Measurements from ENCODE around the gene NUP62. TPM values are rescaled to one million over a fixed set of nuclear protein-coding genes. Genes with fewer than 3 reads are reported as not detected.
A peak's percentile ranks its signal among the peaks of the same experiment; 100 is the strongest.

The NUP62 gene
- total and polyA plus RNA-seq, 2 experiments from 2014 or later, result 35.1 to 38.5 TPM

DNA sequence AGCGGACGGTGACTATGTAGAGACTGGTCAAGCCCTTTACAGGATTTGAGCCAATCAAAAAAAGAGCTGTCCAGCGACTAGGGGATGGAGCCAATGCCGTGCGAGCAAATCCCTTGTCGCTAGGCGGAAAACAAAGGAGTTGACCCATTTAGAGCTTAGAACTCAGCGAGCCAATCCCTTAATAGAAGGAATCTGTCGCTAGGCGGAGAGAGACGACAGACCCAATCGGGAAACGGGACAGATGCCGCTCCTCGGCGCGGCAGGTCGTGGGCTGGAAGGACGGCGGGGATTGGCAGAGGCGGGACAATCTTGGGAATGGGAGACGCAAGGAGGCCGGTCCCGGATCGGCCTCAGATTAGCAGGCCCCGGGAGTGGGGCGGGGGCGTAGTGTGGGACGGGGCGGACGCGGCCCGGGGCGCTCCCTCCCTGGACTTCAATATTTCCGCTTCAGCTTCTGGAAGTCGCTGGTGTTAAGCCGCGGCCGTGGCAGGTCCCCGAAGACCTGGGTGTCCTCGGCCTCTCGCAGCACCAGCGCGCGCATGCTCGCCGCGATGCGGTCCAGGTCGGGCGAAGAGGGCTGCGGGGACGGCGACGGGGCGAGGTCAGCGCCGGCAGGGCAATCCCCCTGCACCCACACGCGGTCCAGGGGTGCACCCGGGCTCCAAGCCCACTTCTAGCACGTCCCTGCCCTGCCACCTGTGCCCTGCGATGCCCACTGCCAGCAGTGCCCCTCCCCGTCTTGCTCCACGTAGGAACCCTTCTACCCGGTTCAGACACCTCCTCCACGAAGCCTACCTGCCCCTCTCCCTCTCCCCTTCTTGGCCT lies 59.6 kb downstream of the NUP62 start:
- Histone ChIP-seq H3K4me3 (peak overlapping the region; percentile 68), H3F3A (ENCODE audit: insufficient read depth) (peaks cover 20% of the 10 kb centered on the region), H3K9ac (peak overlapping the region; percentile 69), H4K20me1 (ENCODE audit: insufficient read depth) (no peaks in the 10 kb centered on the region), H3K9me3 (ENCODE audit: low read depth) (no peaks in the 10 kb centered on the region), H3K27ac (peak overlapping the region; percentile 50), H3K4me2 (ENCODE audit: unreplicated experiment) (peak overlapping the region; percentile 73), H3K9me2 (ENCODE audit: insufficient read depth) (no peaks in the 10 kb centered on the region), H3K36me3 (ENCODE audit: low read depth) (peaks cover 3% of the 10 kb centered on the region; the same call in 1 of the 2 replicates), H2AFZ (peak overlapping the region; percentile 51; the same call in 1 of the 2 replicates), H3K4me1 (ENCODE audit: insufficient read depth) (peaks cover 20% of the 10 kb centered on the region), H3K79me2 (ENCODE audit: insufficient read depth) (peaks cover 55% of the 10 kb centered on the region), H3K27me3 (replicated peaks; ENCODE audit: insufficient read depth) (no peaks in the 10 kb centered on the region)
- WGBS, 2 experiments (ENCODE audit: low coverage in 1 of 2, low lambda C conversion rate in 2 of 2, missing lambda C conversion rate in 2 of 2), result 2 to 3% methylated on average over 42 to 58 of the region's 67 CpGs
- TF ChIP-seq EZH2phosphoT487 (IDR thresholded peaks at IDR 0.05; ENCODE audit: insufficient read depth, low read depth) (no peak), EZH2 (IDR thresholded peaks at IDR 0.05; ENCODE audit: insufficient read depth, poor library complexity, severe bottlenecking) (no peak)
- in situ Hi-C loops (cut with MboI), result no loop called here
- DNase-seq, result peak; percentile 100

DNA sequence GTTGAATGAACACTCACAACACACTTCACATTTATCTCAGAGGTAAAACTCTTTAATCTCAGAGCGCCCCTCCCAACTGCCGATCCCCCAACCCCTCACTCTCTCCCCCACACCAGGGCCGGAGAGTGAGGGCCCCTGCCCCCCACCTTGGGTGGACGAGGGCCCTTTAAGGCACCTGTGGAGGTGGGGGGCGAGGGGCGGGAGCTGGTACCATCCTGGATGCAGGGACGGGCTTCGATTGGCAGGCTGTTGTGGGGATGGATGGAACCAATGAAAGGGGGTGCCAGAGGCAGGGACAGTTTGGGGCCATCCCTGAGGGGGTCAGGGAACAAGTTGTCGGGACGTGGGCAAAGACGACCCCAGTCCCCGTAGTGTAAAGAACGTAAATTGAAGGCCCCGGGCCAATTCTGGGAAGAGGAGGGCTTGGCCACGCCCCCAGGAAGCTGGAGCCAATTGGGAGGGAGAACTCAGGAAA lies 60.3 kb downstream of the NUP62 start:
- peak overlapping the region; percentile 70 for H2AFZ ChIP-seq
- peak overlapping the region; percentile 36 for H3K27ac ChIP-seq
- no peak for DNase-seq
- 0 to 2% methylated on average over 14 to 15 of the region's 15 CpGs for WGBS, 2 experiments (ENCODE audit: low coverage in 1 of 2, low lambda C conversion rate in 2 of 2, missing lambda C conversion rate in 2 of 2)
- H3K4me2 ChIP-seq (ENCODE audit: unreplicated experiment), result peak overlapping the region; percentile 73
- no peaks in the 10 kb centered on the region for H3K27me3 ChIP-seq (replicated peaks; ENCODE audit: insufficient read depth)
- peak overlapping the region; percentile 43; the same call in 1 of the 2 replicates for H3K9ac ChIP-seq
- in situ Hi-C loops (cut with MboI), result no loop called here
- no peaks in the 10 kb centered on the region for H3K9me3 ChIP-seq (ENCODE audit: low read depth)
- peak overlapping the region; percentile 68 for H3K4me3 ChIP-seq
- peaks cover 24% of the 10 kb centered on the region for H3F3A ChIP-seq (ENCODE audit: insufficient read depth)
- peaks cover 9% of the 10 kb centered on the region; the same call in 1 of the 2 replicates for H3K36me3 ChIP-seq (ENCODE audit: low read depth)
- TF ChIP-seq EZH2 (IDR thresholded peaks at IDR 0.05; ENCODE audit: insufficient read depth, poor library complexity, severe bottlenecking) (no peak), EZH2phosphoT487 (IDR thresholded peaks at IDR 0.05; ENCODE audit: insufficient read depth, low read depth) (no peak)
- no peaks in the 10 kb centered on the region for H4K20me1 ChIP-seq (ENCODE audit: insufficient read depth)
- H3K4me1 ChIP-seq (ENCODE audit: insufficient read depth), result peaks cover 20% of the 10 kb centered on the region
- peaks cover 55% of the 10 kb centered on the region for H3K79me2 ChIP-seq (ENCODE audit: insufficient read depth)
- H3K9me2 ChIP-seq (ENCODE audit: insufficient read depth), result no peaks in the 10 kb centered on the region

DNA sequence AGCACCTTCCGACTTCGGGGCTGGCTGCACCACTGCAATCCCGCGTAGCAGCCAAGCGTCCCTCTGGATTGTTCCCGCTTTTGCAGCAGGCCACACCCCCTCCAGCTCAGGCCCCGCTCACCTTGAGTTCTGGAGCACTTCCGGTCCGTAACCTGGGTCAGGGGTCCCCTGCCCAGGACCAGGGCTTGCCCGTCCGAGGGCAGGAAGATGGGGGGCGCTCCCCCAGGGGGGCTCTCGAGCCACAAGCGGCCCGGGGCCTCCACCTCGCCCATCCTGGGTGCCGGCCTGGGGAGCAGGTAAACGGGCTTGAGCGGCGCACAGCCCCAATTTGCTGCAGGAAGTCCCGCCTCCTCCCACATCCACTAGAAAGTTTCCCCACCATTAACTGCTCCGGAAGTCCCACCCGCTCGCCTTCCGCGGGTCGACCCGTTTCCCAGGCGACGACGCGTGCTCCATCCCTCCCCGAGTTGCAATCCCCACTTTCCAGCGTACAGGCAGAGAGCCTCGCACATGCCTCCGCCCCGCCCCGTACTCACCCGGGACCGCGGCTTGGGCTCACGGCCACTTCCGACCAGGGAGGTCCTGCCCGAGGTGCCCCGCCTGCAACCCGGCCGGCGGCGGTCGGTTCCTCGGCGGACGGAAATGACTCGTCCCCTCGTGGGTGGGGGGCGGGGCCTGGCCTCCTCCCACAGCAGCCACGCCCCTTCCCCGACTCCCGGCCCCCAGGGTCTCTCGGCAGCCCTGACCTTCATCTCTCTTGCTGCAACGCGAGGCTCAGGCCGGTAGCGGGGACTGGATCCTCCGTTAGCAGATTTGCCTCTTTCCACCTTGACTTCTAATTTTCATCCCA lies 62.1 kb downstream of the NUP62 start, which contains the start of gene PNKP:
PNKP (minus strand) TSS at position 644 of the 850 bp plus-strand sequence; CDS start at position 272, 372 bp downstream.
- no peaks in the 10 kb centered on the region for H3K27me3 ChIP-seq (replicated peaks; ENCODE audit: insufficient read depth)
- in situ Hi-C loops (cut with MboI), result no loop called here
- peak; percentile 95 for DNase-seq
- peak within 1 kb of the TSS; percentile 98 for H3K4me2 ChIP-seq (ENCODE audit: unreplicated experiment)
- H4K20me1 ChIP-seq (ENCODE audit: insufficient read depth), result no peaks in the 10 kb centered on the region
- peaks cover 11% of the 10 kb centered on the region; the same call in 1 of the 2 replicates for H3K36me3 ChIP-seq (ENCODE audit: low read depth)
- peak within 1 kb of the TSS; percentile 92 for H3K27ac ChIP-seq
- peaks cover 51% of the 10 kb centered on the region for H3K79me2 ChIP-seq (ENCODE audit: insufficient read depth)
- no peak for TF ChIP-seq EZH2phosphoT487 (IDR thresholded peaks at IDR 0.05; ENCODE audit: insufficient read depth, low read depth)
- peak within 1 kb of the TSS; percentile 78 for H2AFZ ChIP-seq
- 0 to 1% methylated on average over 54 to 55 of the region's 65 CpGs for WGBS, 2 experiments (ENCODE audit: low coverage in 1 of 2, low lambda C conversion rate in 2 of 2, missing lambda C conversion rate in 2 of 2)
- peak within 1 kb of the TSS; percentile 82 for H3K9ac ChIP-seq
- H3K4me1 ChIP-seq (ENCODE audit: insufficient read depth), result peaks cover 20% of the 10 kb centered on the region
- peak within 1 kb of the TSS; percentile 94 for H3K4me3 ChIP-seq
- no peaks in the 10 kb centered on the region for H3K9me2 ChIP-seq (ENCODE audit: insufficient read depth)
- no peaks in the 10 kb centered on the region for H3K9me3 ChIP-seq (ENCODE audit: low read depth)
- peaks cover 24% of the 10 kb centered on the region for H3F3A ChIP-seq (ENCODE audit: insufficient read depth)

DNA sequence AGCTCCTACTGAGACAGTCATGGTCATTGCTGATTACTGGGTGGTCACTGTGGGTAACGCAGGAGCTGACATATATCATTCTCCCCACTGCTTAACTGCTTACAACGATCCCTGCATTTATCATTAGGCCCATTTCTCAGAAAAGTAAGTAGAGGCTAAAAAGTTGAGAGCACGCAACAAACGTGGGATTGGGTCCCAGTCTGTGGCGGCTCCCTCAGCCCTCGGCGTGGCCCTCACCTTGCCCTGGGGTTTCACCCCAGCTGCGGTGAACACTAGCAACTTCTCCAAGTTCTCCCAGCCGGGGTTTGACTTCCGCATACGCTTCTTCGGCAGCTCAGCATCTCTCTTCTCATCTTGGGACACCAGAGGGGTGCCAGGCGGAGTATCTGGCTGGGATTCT lies 64.4 kb downstream of the NUP62 start:
- H3F3A ChIP-seq (ENCODE audit: insufficient read depth), result peaks cover 18% of the 10 kb centered on the region
- H3K79me2 ChIP-seq (ENCODE audit: insufficient read depth), result peaks cover 32% of the 10 kb centered on the region
- no peaks in the 10 kb centered on the region for H3K9me3 ChIP-seq (ENCODE audit: low read depth)
- TF ChIP-seq EZH2 (IDR thresholded peaks at IDR 0.05; ENCODE audit: insufficient read depth, poor library complexity, severe bottlenecking), result no peak
- TF ChIP-seq EZH2phosphoT487 (IDR thresholded peaks at IDR 0.05; ENCODE audit: insufficient read depth, low read depth), result no peak
- peaks cover 14% of the 10 kb centered on the region; the same call in 1 of the 2 replicates for H3K4me1 ChIP-seq (ENCODE audit: insufficient read depth)
- no peaks in the 10 kb centered on the region for H3K27me3 ChIP-seq (replicated peaks; ENCODE audit: insufficient read depth)
- peak overlapping the region; percentile 98 for H3K4me2 ChIP-seq (ENCODE audit: unreplicated experiment)
- H4K20me1 ChIP-seq (ENCODE audit: insufficient read depth), result no peaks in the 10 kb centered on the region
- H2AFZ ChIP-seq, result no peak overlapping the region
- WGBS, 2 experiments (ENCODE audit: low coverage in 1 of 2, low lambda C conversion rate in 2 of 2, missing lambda C conversion rate in 2 of 2), result 83 to 85% methylated on average over 13 of the region's 13 CpGs
- in situ Hi-C loops (cut with MboI), result no loop called here
- no peak for DNase-seq
- no peak overlapping the region for H3K27ac ChIP-seq
- no peak overlapping the region for H3K4me3 ChIP-seq
- no peak overlapping the region for H3K9ac ChIP-seq
- no peaks in the 10 kb centered on the region for H3K9me2 ChIP-seq (ENCODE audit: insufficient read depth)
- H3K36me3 ChIP-seq (ENCODE audit: low read depth), result peaks cover 9% of the 10 kb centered on the region; the same call in 1 of the 2 replicates

Data from GM23248 (cell line).